Suprapubic skin (tissue), 3 donors: ENCODE results near the gene STPG3.
"Not testable (repeated sequence)": the region's sequence is repeated elsewhere in the genome, so short reads cannot be mapped to it uniquely, and the experiment has no call there.

Experiments used
- POLR2AphosphoS5 ChIP-seq, 3 donors: sonication (generic); formaldehyde crosslinking; IDR thresholded peaks; one replicate each; pipeline ENCODE4 v1.6.1; 2017; ENCODE audit warnings: antibody characterized with exemption in 3 of 3
- TF ChIP-seq, protein P1 (sequence below), 2 donors: fragments of 200-600 bp in 1 of 2; fragments of 450-650 bp in 1 of 2; sonication (generic) in 1 of 2; IDR thresholded peaks; one replicate each; pipeline ENCODE4 v1.5.1; 2016 to 2019; ENCODE audit warnings: antibody characterized with exemption in 2 of 2, mild to moderate bottlenecking in 1 of 2, moderate library complexity in 1 of 2

DNA sequence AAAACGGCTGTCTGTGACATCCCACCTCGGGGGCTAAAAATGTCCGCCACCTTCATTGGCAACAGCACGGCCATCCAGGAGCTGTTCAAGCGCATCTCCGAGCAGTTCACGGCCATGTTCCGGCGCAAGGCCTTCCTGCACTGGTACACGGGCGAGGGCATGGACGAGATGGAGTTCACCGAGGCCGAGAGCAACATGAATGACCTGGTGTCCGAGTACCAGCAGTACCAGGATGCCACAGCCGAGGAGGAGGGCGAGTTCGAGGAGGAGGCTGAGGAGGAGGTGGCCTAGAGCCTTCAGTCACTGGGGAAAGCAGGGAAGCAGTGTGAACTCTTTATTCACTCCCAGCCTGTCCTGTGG lies 7.8 kb upstream of the STPG3 start:
- TF ChIP-seq, protein P1, sequence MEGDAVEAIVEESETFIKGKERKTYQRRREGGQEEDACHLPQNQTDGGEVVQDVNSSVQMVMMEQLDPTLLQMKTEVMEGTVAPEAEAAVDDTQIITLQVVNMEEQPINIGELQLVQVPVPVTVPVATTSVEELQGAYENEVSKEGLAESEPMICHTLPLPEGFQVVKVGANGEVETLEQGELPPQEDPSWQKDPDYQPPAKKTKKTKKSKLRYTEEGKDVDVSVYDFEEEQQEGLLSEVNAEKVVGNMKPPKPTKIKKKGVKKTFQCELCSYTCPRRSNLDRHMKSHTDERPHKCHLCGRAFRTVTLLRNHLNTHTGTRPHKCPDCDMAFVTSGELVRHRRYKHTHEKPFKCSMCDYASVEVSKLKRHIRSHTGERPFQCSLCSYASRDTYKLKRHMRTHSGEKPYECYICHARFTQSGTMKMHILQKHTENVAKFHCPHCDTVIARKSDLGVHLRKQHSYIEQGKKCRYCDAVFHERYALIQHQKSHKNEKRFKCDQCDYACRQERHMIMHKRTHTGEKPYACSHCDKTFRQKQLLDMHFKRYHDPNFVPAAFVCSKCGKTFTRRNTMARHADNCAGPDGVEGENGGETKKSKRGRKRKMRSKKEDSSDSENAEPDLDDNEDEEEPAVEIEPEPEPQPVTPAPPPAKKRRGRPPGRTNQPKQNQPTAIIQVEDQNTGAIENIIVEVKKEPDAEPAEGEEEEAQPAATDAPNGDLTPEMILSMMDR (IDR thresholded peaks at IDR 0.05): not testable (repeated sequence)
- not testable (repeated sequence) for TF ChIP-seq POLR2AphosphoS5 (IDR thresholded peaks at IDR 0.05)
